GM21737 (cell line): ENCODE results near the gene GPC6.

Experiments
- ATAC-seq: cut with Tn5 transposase; IDR thresholded peaks from one replicate; pipeline ENCODE4 v1.9.1; 2021; ENCODE audit warnings: mild to moderate bottlenecking, moderate library complexity; ENCODE audit not compliant: unreplicated experiment

The GPC6 gene

DNA sequence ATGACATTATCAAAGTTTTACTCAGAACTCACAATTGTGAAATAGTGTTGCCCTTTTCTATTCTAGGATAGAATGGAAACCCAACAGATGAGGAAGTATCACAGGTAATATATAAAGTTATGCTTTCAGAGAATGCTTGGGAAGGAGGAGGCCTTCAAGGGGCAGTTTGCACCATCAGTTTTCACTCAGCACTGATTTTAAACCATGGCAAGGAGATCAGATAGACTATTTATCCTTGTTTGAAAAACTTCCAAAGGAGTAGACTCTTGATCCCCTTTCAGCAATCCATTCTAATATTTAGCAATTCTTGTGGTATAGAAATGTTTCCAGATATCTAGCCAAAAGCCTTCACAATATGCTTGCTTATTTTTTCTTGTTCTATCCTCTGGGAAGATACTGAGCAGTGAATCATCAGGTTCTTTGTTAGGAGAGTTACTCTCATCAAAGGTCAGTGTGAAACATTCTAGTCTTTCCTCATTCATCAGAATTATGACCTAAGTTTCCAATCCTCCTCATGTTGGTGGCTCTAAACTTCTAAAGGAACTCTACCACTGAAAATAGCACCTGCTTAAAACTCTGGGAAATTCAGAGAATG is 3.8 kb downstream of the GPC6 start:
- no peak for ATAC-seq

GRCh38 chr13:93231867-93232266 is 5.3 kb downstream of the GPC6 start:
- ATAC-seq = no peak

GRCh38 chr13:93233997-93234416 is 7.4 kb downstream of the GPC6 start:
- ATAC-seq = no peak

DNA sequence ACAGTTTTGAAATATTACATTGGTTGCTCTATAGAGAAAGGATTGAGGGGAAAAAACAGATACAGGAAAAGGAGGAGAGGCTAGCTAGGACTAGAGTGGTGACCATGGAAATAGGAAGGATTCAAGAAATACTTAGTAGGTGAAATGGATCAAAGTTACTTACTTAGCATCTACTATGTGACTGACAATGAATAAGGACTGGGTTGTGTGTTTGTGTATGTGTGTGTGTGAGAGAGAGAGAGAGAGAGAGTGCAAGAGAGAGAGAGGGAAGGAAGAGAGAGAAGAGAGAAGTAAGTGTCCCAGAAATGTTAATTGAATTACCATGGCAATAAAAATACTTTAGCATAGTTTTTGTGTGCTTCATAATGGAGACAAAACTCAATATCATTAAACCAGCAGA is 7.9 kb downstream of the GPC6 start:
- ATAC-seq = no peak

DNA sequence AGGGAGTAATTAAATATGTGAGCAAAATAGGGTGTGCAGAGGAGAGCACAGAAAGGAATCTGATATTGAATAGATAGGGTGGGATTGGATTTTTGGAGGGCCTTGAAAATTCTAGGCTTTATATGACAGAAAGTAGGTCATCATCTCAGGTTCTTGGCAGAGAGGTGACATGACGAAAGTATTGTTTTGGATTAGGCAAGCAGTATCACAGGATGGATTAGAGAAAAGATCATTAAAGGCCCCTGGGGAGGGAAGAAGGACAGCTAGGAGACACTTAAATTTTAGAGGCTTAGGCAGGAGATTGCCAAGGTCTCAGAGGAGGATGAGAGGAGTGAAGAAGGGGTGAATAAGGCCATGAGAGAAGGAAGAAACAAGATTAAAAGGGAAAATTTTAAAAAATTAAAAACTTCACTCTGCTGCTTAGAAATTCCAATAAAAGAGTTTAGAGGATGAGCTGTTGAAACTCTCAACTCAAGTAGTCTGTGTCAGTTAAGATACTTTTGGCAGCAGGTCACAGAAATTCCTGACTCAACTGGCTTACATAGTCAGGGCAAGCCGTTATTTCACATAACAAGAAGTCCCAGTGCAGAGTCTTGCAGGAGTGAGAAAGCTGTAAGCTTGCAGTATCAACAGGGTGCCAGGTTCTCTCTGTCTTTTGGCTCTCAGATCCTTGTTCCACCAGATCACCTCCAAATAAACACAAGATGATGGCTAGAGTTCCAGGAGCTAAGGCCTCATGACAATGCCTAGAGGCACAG is 8.8 kb downstream of the GPC6 start:
- ATAC-seq = no peak

GRCh38 chr13:93238711-93239110 is 12.1 kb downstream of the GPC6 start:
- no peak for ATAC-seq

DNA sequence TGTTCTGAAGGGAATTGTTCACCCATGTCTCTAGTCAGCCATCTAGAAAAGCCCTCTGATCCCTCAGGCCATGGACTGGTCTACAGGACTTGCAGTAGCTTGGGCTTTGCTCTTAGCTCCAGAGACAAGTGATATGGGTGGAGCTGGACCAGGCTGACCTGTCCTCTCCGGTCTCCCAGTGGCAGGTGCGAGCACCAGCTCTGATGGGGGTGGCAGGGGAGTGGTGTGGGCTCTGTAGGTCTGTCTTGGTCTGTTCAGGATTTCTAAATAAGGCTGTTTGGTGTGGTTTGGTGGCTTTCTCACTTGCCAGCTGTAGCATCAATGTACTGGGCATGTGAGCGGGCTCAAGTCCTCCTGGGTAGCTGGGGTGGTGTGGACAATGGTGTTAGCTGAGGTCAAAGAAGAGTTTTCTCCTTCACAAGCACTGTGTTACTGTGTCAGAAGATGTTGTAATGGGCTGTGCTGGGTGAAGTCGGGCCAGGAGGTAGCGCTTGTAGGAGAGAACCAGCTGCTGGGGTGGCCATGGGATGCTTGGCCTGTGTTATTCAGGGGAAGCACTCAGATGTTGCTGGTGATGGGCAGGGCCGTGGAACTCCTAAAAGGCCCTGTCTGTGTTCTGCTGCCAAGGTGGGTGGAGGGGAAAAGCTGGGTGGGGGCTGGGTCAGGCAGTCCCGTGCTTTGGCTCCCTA is 16.9 kb downstream of the GPC6 start:
- no peak for ATAC-seq

GRCh38 chr13:93244141-93244917 is 17.7 kb downstream of the GPC6 start:
- no peak for ATAC-seq

DNA sequence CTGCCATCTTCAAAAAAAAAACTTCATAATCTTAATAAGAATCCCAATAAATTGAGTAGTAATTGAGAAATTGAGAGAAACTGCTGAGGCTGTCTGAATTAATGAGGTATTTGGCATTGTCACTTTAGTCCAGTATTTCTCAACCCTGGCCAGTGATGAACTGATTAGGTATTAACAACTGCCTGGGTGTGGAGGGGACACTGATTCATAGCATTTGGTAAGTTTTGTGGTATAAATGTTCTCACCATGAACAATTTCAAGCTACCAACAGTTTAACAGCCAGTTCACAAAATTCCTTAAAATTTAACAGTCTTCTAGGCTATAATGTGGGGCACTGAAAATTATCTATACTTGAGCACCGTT is 18.3 kb downstream of the GPC6 start:
- ATAC-seq = no peak

GRCh38 chr13:93246069-93246468 is 19.5 kb downstream of the GPC6 start:
- ATAC-seq = no peak

- ATAC-seq = no peak
Observed at GRCh38 chr13:93248627-93249047, 22.0 kb downstream of the GPC6 start.

DNA sequence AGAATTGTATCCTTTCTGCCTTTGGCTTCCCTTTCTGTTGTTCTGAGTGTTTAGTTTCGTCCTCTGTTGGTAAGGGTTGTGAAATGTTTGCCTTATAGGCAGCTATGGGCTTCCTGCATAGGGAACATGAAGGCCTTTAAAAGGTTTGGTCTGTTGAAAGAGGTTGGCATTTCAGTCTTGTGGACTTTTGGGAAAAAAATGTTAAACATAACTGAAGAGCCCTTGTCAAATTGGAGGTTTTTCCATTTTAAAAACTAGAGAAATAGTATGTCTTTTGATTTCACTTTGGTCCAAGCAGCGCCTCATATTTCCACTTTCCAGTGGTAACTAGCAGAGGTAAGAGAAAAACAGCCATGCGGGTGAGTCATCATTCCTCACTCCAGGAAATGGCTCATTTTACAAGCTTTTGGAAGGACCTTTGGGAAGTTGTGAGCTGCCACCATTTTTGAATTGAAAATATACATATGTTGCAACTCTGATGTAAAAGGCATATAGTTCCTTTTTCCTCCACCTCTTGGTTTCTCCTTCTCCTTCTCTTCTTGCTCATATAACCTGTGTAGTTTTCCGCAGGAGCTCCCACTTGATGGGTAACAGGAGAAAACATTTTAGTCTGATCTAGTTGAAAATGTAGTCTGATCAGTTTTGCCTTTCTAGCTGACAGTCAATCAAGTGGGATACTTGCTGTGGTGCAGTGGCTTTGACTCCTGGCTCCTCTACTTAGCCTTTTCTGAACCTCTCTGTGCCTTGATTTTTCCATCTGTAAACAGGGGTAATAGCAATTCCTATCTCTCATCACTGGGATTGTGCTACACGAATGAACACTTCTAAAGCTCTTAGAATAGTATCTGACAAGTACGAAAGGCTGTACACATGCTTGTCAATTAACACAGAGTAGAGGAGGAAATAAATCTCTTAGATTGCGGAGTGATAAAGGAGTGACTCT is 23.0 kb downstream of the GPC6 start:
- ATAC-seq = no peak

- no peak for ATAC-seq
Observed at GRCh38 chr13:93254775-93255174, 28.2 kb downstream of the GPC6 start.

GRCh38 chr13:93256998-93257397 is 30.4 kb downstream of the GPC6 start:
- ATAC-seq = no peak

DNA sequence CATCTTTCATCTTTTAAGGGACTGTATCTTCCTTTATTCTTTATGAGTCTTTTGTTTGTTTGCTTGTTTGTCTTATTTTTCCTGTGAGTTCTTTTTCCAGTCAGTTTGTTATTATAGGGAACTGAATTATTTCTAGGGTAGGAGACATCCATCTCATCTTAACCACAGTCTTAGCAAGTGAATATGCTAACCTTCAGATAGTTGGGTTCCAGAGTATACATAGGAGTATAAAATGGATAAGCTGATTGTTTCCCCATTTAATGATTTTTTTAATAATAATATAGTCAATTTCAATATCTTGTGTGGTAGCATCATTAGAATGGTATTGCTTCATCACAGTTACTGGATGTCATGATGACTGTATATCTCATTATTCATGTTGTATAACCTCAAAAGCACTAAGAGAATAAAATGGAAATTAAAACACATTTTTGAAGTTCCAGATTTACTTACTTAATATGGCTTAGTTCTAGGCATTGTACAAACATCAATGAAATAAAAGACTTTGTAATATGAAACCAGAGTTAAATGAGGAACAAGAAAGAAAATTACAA is 33.0 kb downstream of the GPC6 start:
- no peak for ATAC-seq

- ATAC-seq = no peak
Observed at GRCh38 chr13:93260591-93260990, 34.0 kb downstream of the GPC6 start.

DNA sequence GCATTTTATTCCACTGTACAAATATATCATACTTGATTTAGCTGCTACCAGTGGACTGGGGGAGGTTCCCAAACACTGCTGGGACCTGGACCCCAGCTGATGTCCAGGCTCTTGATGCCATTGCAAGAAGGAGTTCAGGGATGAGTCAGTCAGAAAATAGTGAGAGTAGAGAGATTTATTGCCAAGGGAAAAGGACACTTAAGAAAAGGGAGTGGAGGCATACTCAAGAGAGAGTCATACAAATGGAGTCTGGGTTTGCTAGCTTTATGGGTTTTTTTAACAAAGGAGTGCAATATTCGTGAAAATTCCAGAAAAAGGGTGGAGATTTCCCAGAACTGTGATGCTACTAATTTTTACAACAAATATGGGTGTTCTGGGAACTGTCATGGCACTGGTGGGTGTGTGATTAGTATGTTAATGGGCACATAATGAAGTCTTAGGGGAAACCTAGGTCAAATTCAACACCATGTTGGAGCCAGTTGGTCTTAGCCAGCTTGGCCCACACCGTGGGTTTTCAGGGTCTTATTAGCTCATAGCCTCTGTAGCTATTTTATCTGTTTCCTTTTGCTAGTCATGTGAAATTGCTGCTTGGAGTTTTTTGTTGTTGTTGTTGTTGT is 36.2 kb downstream of the GPC6 start:
- no peak for ATAC-seq

GRCh38 chr13:93264876-93265275 is 38.3 kb downstream of the GPC6 start:
- no peak for ATAC-seq

- no peak for ATAC-seq
Observed at GRCh38 chr13:93265800-93266199, 39.2 kb downstream of the GPC6 start.

DNA sequence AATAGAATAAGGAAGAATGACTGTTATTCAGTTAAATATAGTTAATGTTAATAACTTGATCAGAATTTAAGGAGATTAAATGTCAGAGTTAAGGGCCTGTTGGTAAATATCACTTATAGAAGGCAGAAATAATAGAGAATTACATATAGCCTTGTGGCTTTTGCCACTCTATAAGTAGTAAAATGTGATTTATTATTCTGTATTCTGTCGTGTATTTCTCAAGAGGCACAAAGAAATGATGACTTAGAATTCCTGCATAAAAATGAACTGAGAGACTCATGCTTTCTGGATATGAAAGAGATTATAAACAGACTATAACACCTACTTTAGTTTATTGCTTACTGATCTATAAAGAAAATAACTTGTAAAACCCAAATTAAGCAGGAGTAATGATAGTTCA is 40.1 kb downstream of the GPC6 start:
- no peak for ATAC-seq
